ENCODE measurements around the gene CDC42BPG. TPM values are rescaled to one million over a fixed set of nuclear protein-coding genes. Genes with fewer than 3 reads are reported as not detected.

The CDC42BPG gene
- total and polyA plus RNA-seq, 8 donors = 9.7 to 23.8 (median 13.2) TPM

- FAIRE-seq (no peak), DNase-seq (peak in 3 of 6 donors; percentile 48 to 82 (median 59))
- intact Hi-C loops (cut with DNase I) = no loop called here
Measured at GRCh38 chr11:64841592-64842365, 2.7 kb downstream of the CDC42BPG start.

DNA sequence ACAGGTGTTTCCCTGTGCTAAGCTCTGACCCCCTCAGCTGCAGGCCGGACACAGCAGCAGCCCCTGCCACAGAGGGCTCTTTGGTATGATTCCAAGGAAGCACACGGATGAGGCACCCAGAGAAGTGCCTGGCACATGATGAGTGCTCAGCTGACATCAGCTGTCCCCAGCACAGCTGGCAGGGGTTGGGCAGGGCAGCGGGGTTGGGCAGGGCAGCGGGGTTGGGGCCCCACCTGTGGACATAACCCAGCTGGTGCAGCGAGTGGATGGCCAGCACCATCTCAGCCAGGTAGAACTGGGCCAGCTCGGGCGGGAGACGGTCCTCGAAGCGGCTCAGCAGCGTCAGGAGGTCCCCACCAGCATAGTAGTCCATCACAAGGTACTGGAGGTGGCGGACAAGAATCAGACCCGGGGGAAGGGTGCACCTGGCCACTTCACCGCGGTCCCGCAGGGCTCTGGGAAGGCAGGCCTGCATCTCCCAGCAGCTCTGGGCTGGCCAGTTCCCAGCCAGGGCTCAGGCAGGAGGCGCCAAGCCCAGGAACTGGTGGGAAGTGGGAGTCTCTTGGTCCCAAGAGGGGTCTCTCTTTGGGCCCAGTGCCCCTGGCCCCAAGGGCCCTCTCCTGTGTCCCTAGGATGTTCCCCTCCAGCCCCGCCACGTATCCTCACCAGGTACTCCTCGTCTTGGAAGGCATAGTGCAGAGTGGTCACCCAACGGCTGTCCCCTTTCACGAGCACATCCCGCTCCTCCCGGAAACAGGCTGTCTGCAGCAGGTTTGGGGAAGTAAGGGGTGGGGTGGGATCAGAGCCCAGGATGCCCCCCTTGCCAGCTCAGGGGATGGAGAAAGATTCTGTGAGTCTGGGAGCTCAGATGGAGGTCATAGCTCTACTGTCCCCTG lies 4.3 kb downstream of the CDC42BPG start:
- H3K36me3 ChIP-seq = peaks cover 0 to 41% (median 0%) of the 10 kb centered on the region in 3 donors
- no peak overlapping the region for H3K4me3 ChIP-seq
- 90 to 91% methylated on average over 21 to 24 of the region's 24 CpGs for WGBS, 2 donors
- H3K27me3 ChIP-seq = no peaks in the 10 kb centered on the region
- no peak overlapping the region for H3K27ac ChIP-seq
- H3K4me1 ChIP-seq = peaks cover 0 to 11% (median 9%) of the 10 kb centered on the region in 3 donors
- FAIRE-seq (no peak), DNase-seq (peak in 2 of 6 donors; percentile 14 to 62), ATAC-seq (no peak)
- TF ChIP-seq CTCF (IDR thresholded peaks at IDR 0.05) = no peak
- intact Hi-C loops (cut with DNase I) = no loop called here
- no peaks in the 10 kb centered on the region for H3K9me3 ChIP-seq

More at GRCh38 chr11:64841592-64842365, 2.7 kb downstream of the CDC42BPG start:
- no peak for ATAC-seq
- WGBS, 2 donors = 86 to 88% methylated on average over 15 of the region's 15 CpGs
- Histone ChIP-seq H3K27ac (peak overlapping the region; percentile 44 to 86 (median 72)), H3K4me3 (no peak overlapping the region), H3K9me3 (no peaks in the 10 kb centered on the region), H3K27me3 (no peaks in the 10 kb centered on the region), H3K4me1 (peaks cover 0 to 11% (median 9%) of the 10 kb centered on the region in 3 donors), H3K36me3 (peaks cover 0 to 30% (median 0%) of the 10 kb centered on the region in 3 donors)
- TF ChIP-seq CTCF (IDR thresholded peaks at IDR 0.05) = no peak

DNA sequence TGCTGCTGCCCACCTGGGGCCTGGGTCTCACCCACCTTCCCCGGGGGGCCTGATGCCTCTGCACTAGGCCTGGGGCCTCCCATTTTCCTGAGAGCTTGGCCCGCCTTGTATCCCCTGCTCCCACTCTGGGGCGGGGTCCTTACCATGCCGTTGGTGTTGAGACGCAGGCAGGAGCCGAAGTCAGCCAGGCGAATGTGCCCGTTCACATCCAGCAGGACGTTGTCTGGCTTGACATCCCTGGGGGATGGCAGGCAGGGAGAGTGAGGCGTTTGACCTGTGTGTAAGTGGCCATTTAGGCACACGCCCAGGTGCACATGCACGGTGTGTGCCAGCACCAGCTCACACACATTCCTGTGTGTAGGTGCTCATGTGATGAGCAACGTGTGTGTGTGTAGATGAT lies 5.1 kb downstream of the CDC42BPG start:
- Histone ChIP-seq H3K27me3 (no peaks in the 10 kb centered on the region), H3K4me3 (no peak overlapping the region), H3K4me1 (peaks cover 0 to 11% (median 9%) of the 10 kb centered on the region in 3 donors), H3K27ac (no peak overlapping the region), H3K9me3 (no peaks in the 10 kb centered on the region), H3K36me3 (peaks cover 0 to 49% (median 0%) of the 10 kb centered on the region in 3 donors)
- DNase-seq (peak in 2 of 6 donors; percentile 45 to 68), ATAC-seq (no peak), FAIRE-seq (no peak)
- intact Hi-C loops (cut with DNase I) = no loop called here
- no peak for TF ChIP-seq CTCF (IDR thresholded peaks at IDR 0.05)
- WGBS, 2 donors = 88 to 89% methylated on average over 13 of the region's 13 CpGs

- intact Hi-C loops (cut with DNase I) = no loop called here
- no peak for FAIRE-seq
- no peak for ATAC-seq
- H3K27me3 ChIP-seq = no peaks in the 10 kb centered on the region
- no peaks in the 10 kb centered on the region for H3K9me3 ChIP-seq
- no peak for TF ChIP-seq CTCF (IDR thresholded peaks at IDR 0.05)
- no peak overlapping the region for H3K27ac ChIP-seq
- peak in 2 of 6 donors; percentile 41 to 52 for DNase-seq
- H3K4me1 ChIP-seq = peaks cover 0 to 11% (median 9%) of the 10 kb centered on the region in 3 donors
- 92% methylated on average over 28 of the region's 28 CpGs for WGBS, 2 donors
- no peak overlapping the region for H3K4me3 ChIP-seq
- H3K36me3 ChIP-seq = peaks cover 0 to 54% (median 0%) of the 10 kb centered on the region in 3 donors
Measured at GRCh38 chr11:64838600-64839334, 5.7 kb downstream of the CDC42BPG start.
